Lung (tissue), 12 donors: ENCODE data around the gene HES3. TPM values are rescaled to one million over a fixed set of nuclear protein-coding genes. Genes with fewer than 3 reads are reported as not detected.

ENCODE experiments used
- ATAC-seq: fragments of 200-7000 bp; cut with Tn5 transposase; one replicate; pipeline ENCODE4 v1.9.1; 2020; ENCODE audit warnings: moderate number of reproducible peaks; ENCODE audit not compliant: insufficient read depth, low FRiP score
- DNase-seq, 3 donors: peaks; one replicate each; pipeline ENCODE4 v3.0.0-alpha.2; 2013 to 2017
- H3K27ac ChIP-seq, 2 donors: one replicate each; pipeline ENCODE4 v1.5.1; 2013; ENCODE audit warnings: mild to moderate bottlenecking in 2 of 2, moderate library complexity in 2 of 2, control low read depth in 1 of 2, inconsistent platforms in 1 of 2, low read depth in 1 of 2, low read length in 1 of 2
- H3K27me3 ChIP-seq, 3 donors: one replicate each; pipeline ENCODE4 v1.5.1; 2013; ENCODE audit warnings: low read length in 2 of 3; ENCODE audit not compliant: control insufficient read depth in 3 of 3, insufficient read depth in 3 of 3
- H3K36me3 ChIP-seq, 4 donors: one replicate each; pipeline ENCODE4 v1.5.1; 2013; ENCODE audit warnings: low read length in 4 of 4, mild to moderate bottlenecking in 1 of 4, moderate library complexity in 1 of 4; ENCODE audit not compliant: control insufficient read depth in 4 of 4, insufficient read depth in 4 of 4
- H3K4me1 ChIP-seq, 5 donors: one replicate each; pipeline ENCODE4 v1.5.1; 2013; ENCODE audit warnings: low read length in 5 of 5, mild to moderate bottlenecking in 2 of 5, moderate library complexity in 1 of 5; ENCODE audit not compliant: control insufficient read depth in 5 of 5, insufficient read depth in 5 of 5
- H3K4me3 ChIP-seq: one replicate; pipeline ENCODE4 v1.5.1; 2013; ENCODE audit warnings: mild to moderate bottlenecking, control low read depth, moderate library complexity
- H3K9ac ChIP-seq, 2 donors: one replicate each; pipeline ENCODE4 v1.5.1; 2013; ENCODE audit warnings: low read length in 2 of 2, control low read depth in 1 of 2; ENCODE audit not compliant: insufficient read depth in 1 of 2
- H3K9me3 ChIP-seq, 4 donors: one replicate each; pipeline ENCODE4 v1.5.1; 2013; ENCODE audit warnings: low read length in 3 of 4, mild to moderate bottlenecking in 1 of 4, moderate library complexity in 1 of 4; ENCODE audit not compliant: control insufficient read depth in 4 of 4, insufficient read depth in 3 of 4
- CTCF ChIP-seq: IDR thresholded peaks from 2 replicates; pipeline ENCODE4 v1.5.1; 2012; ENCODE audit warnings: mild to moderate bottlenecking; ENCODE audit errors: control extremely low read depth, extremely low read depth
- WGBS, 2 donors: extraction: QIAGEN DNeasy Blood & Tissue Kit; methylation state at CpG; one replicate each; pipeline ENCODE4 v1.1.7; 2013; 5-methylcytosine and 5-hydroxymethylcytosine counted together
- polyA plus RNA-seq, 2 donors: library from polyadenylated mRNA; stranded (reverse); fragments of 200-250 nt; gene quantifications; one replicate each; pipeline ENCODE4 v1.2.1, GENCODE V29; 2013
- total RNA-seq, 2 donors: library from RNA; depleted of rRNA in 1 of 2; stranded (reverse); fragments of >200 nt in 1 of 2; gene quantifications; one replicate each; pipeline ENCODE4 v1.2.1, GENCODE V29; 2014 to 2021
- donor health status: control.
- donor health status: control.
- donor health status: Bipolar disorder and iron deficiency.
- donor health status: healthy.
- donor health status: DM: yes; HTN: yes; CAD: no.

HES3 gene
- total and polyA plus RNA-seq, 4 donors, result not detected

GRCh38 chr1:6292102-6292501 lies 48.1 kb downstream of the HES3 start:
- no peak for DNase-seq
- Histone ChIP-seq H3K27ac (no peak overlapping the region), H3K36me3 (peaks cover 0 to 7% (median 0%) of the 10 kb centered on the region in 4 donors), H3K4me1 (peaks cover 0 to 29% (median 12%) of the 10 kb centered on the region in 5 donors), H3K4me3 (no peak overlapping the region), H3K9me3 (no peaks in the 10 kb centered on the region), H3K9ac (no peak overlapping the region), H3K27me3 (no peaks in the 10 kb centered on the region)
- 85 to 87% methylated on average over 10 of the region's 10 CpGs for WGBS, 2 donors
- TF ChIP-seq CTCF, result no peak
- ATAC-seq, result no peak

- peaks cover 0 to 12% (median 5%) of the 10 kb centered on the region in 5 donors for H3K4me1 ChIP-seq
- H3K9ac ChIP-seq, result no peak overlapping the region
- H3K9me3 ChIP-seq, result no peaks in the 10 kb centered on the region
- DNase-seq, result no peak
- 89 to 90% methylated on average over 14 of the region's 14 CpGs for WGBS, 2 donors
- H3K27ac ChIP-seq, result no peak overlapping the region
- H3K36me3 ChIP-seq, result peaks cover 0 to 7% (median 0%) of the 10 kb centered on the region in 4 donors
- no peak for ATAC-seq
- no peak overlapping the region for H3K4me3 ChIP-seq
- no peak for TF ChIP-seq CTCF
- H3K27me3 ChIP-seq, result no peaks in the 10 kb centered on the region
Observed at GRCh38 chr1:6294080-6294889, 50.3 kb downstream of the HES3 start.

DNA sequence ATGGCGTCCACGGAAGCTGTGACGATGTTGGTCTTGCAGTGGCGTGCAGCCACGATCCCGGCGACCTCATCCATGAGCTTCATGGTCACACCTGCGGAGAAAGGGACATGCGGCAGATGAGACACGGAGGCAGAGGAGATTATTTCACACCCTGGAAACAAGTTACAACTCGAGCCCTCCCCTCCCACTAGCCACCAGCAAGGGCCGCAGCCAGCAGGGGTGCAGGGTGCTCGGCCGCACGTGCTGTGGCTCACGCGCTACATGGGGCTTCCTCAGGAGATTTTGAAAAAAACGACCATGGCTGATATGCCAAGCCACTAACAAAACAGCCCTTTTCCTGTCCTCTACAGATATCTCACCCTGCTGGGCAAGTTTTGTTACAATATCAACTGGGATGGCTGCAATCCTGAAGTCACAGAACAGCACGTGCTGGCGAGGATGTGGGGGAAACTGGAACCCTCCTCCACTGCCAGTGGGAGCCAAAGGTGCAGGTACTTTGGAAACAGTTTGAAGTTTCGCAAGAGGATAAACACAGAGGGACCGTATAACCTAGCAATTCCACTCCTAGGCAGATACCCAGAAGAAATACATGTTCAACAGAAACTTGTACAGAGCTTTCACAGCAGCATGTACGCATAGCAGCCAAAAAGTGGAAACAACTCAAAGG lies 51.0 kb downstream of the HES3 start:
- no peak overlapping the region for H3K9ac ChIP-seq
- H3K4me3 ChIP-seq, result no peak overlapping the region
- peaks cover 0 to 12% (median 5%) of the 10 kb centered on the region in 5 donors for H3K4me1 ChIP-seq
- TF ChIP-seq CTCF, result no peak
- ATAC-seq, result no peak
- no peaks in the 10 kb centered on the region for H3K9me3 ChIP-seq
- no peak for DNase-seq
- H3K27ac ChIP-seq, result no peak overlapping the region
- 83 to 86% methylated on average over 23 of the region's 23 CpGs for WGBS, 2 donors
- H3K27me3 ChIP-seq, result no peaks in the 10 kb centered on the region
- H3K36me3 ChIP-seq, result peaks cover 0 to 7% (median 0%) of the 10 kb centered on the region in 4 donors

Other genes with a start within 250 kb of the HES3 start
- gene KCNAB2, start 198.3 kb upstream of the HES3 start, total RNA-seq, result 10 to 100 TPM; 13.7 to 86.4 TPM
- 10 to 100 TPM; 24.1 to 66.9 TPM for gene KCNAB2, start 198.3 kb upstream of the HES3 start, polyA plus RNA-seq
- under 1 TPM; 0.48 to 0.55 TPM for gene CHD5, start 63.9 kb upstream of the HES3 start, total RNA-seq
- gene CHD5, start 63.9 kb upstream of the HES3 start, polyA plus RNA-seq, result under 1 TPM; 0.10 to 0.14 TPM
- 100 to 1,000 TPM; 224 to 272 TPM for gene RPL22, start 44.6 kb upstream of the HES3 start, total RNA-seq
- 100 to 1,000 TPM; 186 to 985 TPM for gene RPL22, start 44.6 kb upstream of the HES3 start, polyA plus RNA-seq
- gene RNF207, start 38.1 kb upstream of the HES3 start, total RNA-seq, result 10 to 100 TPM; 11.1 to 14.4 TPM
- gene RNF207, start 38.1 kb upstream of the HES3 start, polyA plus RNA-seq, result 10 to 100 TPM in 1 of 2 donors, 1 to 10 TPM in 1; 8.0 to 13.5 TPM
- 10 to 100 TPM; 30.2 to 68.5 TPM for gene ICMT, start 8.2 kb upstream of the HES3 start, total RNA-seq
- 10 to 100 TPM; 17.4 to 33.6 TPM for gene ICMT, start 8.2 kb upstream of the HES3 start, polyA plus RNA-seq
- gene GPR153, start 16.9 kb downstream of the HES3 start, total RNA-seq, result 10 to 100 TPM in 1 of 2 donors, 1 to 10 TPM in 1; 8.0 to 17.0 TPM
- gene GPR153, start 16.9 kb downstream of the HES3 start, polyA plus RNA-seq, result 1 to 10 TPM; 3.2 to 4.3 TPM
- 10 to 100 TPM in 1 of 2 donors, 1 to 10 TPM in 1; 8.8 to 37.4 TPM for gene ACOT7, start 149.6 kb downstream of the HES3 start, total RNA-seq
- gene ACOT7, start 149.6 kb downstream of the HES3 start, polyA plus RNA-seq, result 10 to 100 TPM; 17.9 to 28.3 TPM
- gene HES2, start 175.7 kb downstream of the HES3 start, total RNA-seq, result 1 to 10 TPM in 1 of 2 donors, under 1 TPM in 1; 0.26 to 5.0 TPM
- 1 to 10 TPM in 1 of 2 donors, under 1 TPM in 1; 0.86 to 4.5 TPM for gene HES2, start 175.7 kb downstream of the HES3 start, polyA plus RNA-seq
- 10 to 100 TPM; 11.2 to 20.8 TPM for gene ESPN, start 180.6 kb downstream of the HES3 start, total RNA-seq
- gene ESPN, start 180.6 kb downstream of the HES3 start, polyA plus RNA-seq, result 1 to 10 TPM; 2.1 to 3.6 TPM
- 10 to 100 TPM; 11.2 to 19.8 TPM for gene TNFRSF25, start 222.0 kb downstream of the HES3 start, total RNA-seq
- 10 to 100 TPM in 1 of 2 donors, 1 to 10 TPM in 1; 4.9 to 12.3 TPM for gene TNFRSF25, start 222.0 kb downstream of the HES3 start, polyA plus RNA-seq
- gene PLEKHG5, start 247.5 kb downstream of the HES3 start, total RNA-seq, result 10 to 100 TPM; 11.2 to 22.9 TPM
- gene PLEKHG5, start 247.5 kb downstream of the HES3 start, polyA plus RNA-seq, result 1 to 10 TPM; 3.4 to 8.7 TPM